SU-DHL-6 (cell line): ENCODE measurements around the gene ADCY2.

Experiments used
- H2AFZ ChIP-seq: fragments of 200-600 bp; sonication (generic); 2 replicates; pipeline ENCODE4 v1.6.1; 2014; ENCODE audit warnings: low read depth, mild to moderate bottlenecking, moderate library complexity, mixed read lengths, antibody characterized with exemption, low read length; ENCODE audit not compliant: severe bottlenecking
- H3F3A ChIP-seq: fragments of 200-600 bp; shearing (Covaris generic); 2 replicates; pipeline ENCODE4 v1.6.0; 2016; ENCODE audit warnings: antibody characterized with exemption, mild to moderate bottlenecking; ENCODE audit not compliant: insufficient read depth
- H3K27ac ChIP-seq: fragments of 200-600 bp; sonication (generic); 2 replicates; pipeline ENCODE4 v1.5.1; 2016; ENCODE audit warnings: low read depth, mild to moderate bottlenecking, low read length, moderate library complexity, mixed read lengths
- H3K27me3 ChIP-seq: fragments of 200-600 bp; sonication (generic), shearing (Covaris generic); 2 replicates; pipeline ENCODE4 v1.6.0; 2014; ENCODE audit warnings: mild to moderate bottlenecking, low read length
- H3K36me3 ChIP-seq: fragments of 200-600 bp; sonication (generic); 2 replicates; pipeline ENCODE4 v1.6.1; 2014; ENCODE audit warnings: mild to moderate bottlenecking, low read length, mixed read lengths
- H3K4me2 ChIP-seq: fragments of 300-600, 200-600 bp; shearing (Covaris generic), sonication (generic); 2 replicates; pipeline ENCODE4 v1.6.0; 2014; ENCODE audit warnings: low read length, low read depth, mild to moderate bottlenecking; ENCODE audit not compliant: poor library complexity, severe bottlenecking
- H3K4me3 ChIP-seq: fragments of 200-600 bp; sonication (generic); 2 replicates; pipeline ENCODE4 v1.5.1; 2014; ENCODE audit warnings: antibody characterized with exemption, low read length, mild to moderate bottlenecking, mixed read lengths; ENCODE audit not compliant: insufficient read depth, poor library complexity, severe bottlenecking
- H3K79me2 ChIP-seq: fragments of 200-600 bp; sonication (generic); 2 replicates; pipeline ENCODE4 v1.6.1; 2014; ENCODE audit warnings: mild to moderate bottlenecking, low read length, moderate library complexity; ENCODE audit not compliant: insufficient read depth
- H3K9ac ChIP-seq: fragments of 200-600 bp; sonication (generic); 2 replicates; pipeline ENCODE4 v1.7.0; 2014; ENCODE audit warnings: mild to moderate bottlenecking, low read length
- H3K9me2 ChIP-seq: fragments of 200-600 bp; sonication (generic); replicated peaks from 2 replicates; pipeline ENCODE4 v1.6.1; 2014; ENCODE audit warnings: low read length; ENCODE audit not compliant: insufficient read depth
- H3K9me3 ChIP-seq: fragments of 200-600 bp; sonication (generic); 2 replicates; pipeline ENCODE4 v1.6.1; 2014; ENCODE audit warnings: low read length, mixed read lengths; ENCODE audit not compliant: insufficient read depth
- H4K20me1 ChIP-seq: fragments of 200-600 bp; sonication (generic); 2 replicates; pipeline ENCODE4 v1.6.1; 2014; ENCODE audit warnings: low read depth, mild to moderate bottlenecking, antibody characterized with exemption, low read length, moderate library complexity, mixed read lengths
- CTCF ChIP-seq: fragments of 200-600 bp; sonication (generic); IDR thresholded peaks from one replicate; pipeline ENCODE4 v1.5.1; 2017; ENCODE audit warnings: antibody characterized with exemption, mild to moderate bottlenecking, low read length, moderate library complexity; ENCODE audit not compliant: insufficient read depth, poor library complexity, severe bottlenecking
- EZH2phosphoT487 ChIP-seq: fragments of 200-600 bp; sonication (generic), shearing (Covaris generic); conservative IDR thresholded peaks from 2 replicates; pipeline ENCODE4 v1.6.1; 2018; ENCODE audit warnings: mild to moderate bottlenecking, antibody characterized with exemption, low read length, moderate library complexity, mixed read lengths

ADCY2 gene

GRCh38 chr5:7395947-7396712, at the start of gene ADCY2:
Gene ADCY2 (plus strand): TSS chr5:7396138. CDS start chr5:7396297, 159 bp downstream.
- TF ChIP-seq CTCF = no peak
- Histone ChIP-seq H3K36me3 (no peaks in the 10 kb centered on the region), H3K4me3 (no peak within 1 kb of the TSS), H4K20me1 (no peaks in the 10 kb centered on the region), H3K27me3 (no peaks in the 10 kb centered on the region), H3F3A (no peaks in the 10 kb centered on the region), H3K4me2 (no peak within 1 kb of the TSS), H3K9me3 (no peaks in the 10 kb centered on the region), H2AFZ (no peak within 1 kb of the TSS), H3K27ac (no peak within 1 kb of the TSS), H3K9ac (no peak within 1 kb of the TSS), H3K9me2 (no peaks in the 10 kb centered on the region), H3K79me2 (no peaks in the 10 kb centered on the region)

- no peaks in the 10 kb centered on the region for H3K36me3 ChIP-seq
- H3K79me2 ChIP-seq = no peaks in the 10 kb centered on the region
- H3K9ac ChIP-seq = no peak overlapping the region
- no peak overlapping the region for H3K4me2 ChIP-seq
- H3K9me2 ChIP-seq = no peaks in the 10 kb centered on the region
- no peaks in the 10 kb centered on the region for H3K27me3 ChIP-seq
- no peak overlapping the region for H3K4me3 ChIP-seq
- TF ChIP-seq EZH2phosphoT487 (no peak), CTCF (no peak)
- H4K20me1 ChIP-seq = no peaks in the 10 kb centered on the region
- no peak overlapping the region for H3K27ac ChIP-seq
- no peaks in the 10 kb centered on the region for H3F3A ChIP-seq
- H3K9me3 ChIP-seq = no peaks in the 10 kb centered on the region
- H2AFZ ChIP-seq = no peak overlapping the region
These were observed 48.6 kb upstream of the ADCY2 start for GRCh38 chr5:7347377-7347776.

- Histone ChIP-seq H3F3A (no peaks in the 10 kb centered on the region), H3K9me2 (no peaks in the 10 kb centered on the region), H3K4me2 (no peak overlapping the region), H3K27ac (no peak overlapping the region), H3K4me3 (no peak overlapping the region), H3K9ac (no peak overlapping the region), H3K79me2 (no peaks in the 10 kb centered on the region), H3K36me3 (no peaks in the 10 kb centered on the region), H4K20me1 (no peaks in the 10 kb centered on the region), H3K27me3 (no peaks in the 10 kb centered on the region), H2AFZ (no peak overlapping the region), H3K9me3 (no peaks in the 10 kb centered on the region)
- TF ChIP-seq EZH2phosphoT487 (no peak), CTCF (no peak)
These were observed 47.6 kb upstream of the ADCY2 start for GRCh38 chr5:7348168-7348854.
